HFFc6 (cell line): ENCODE measurements around the gene ETFA. TPM values are rescaled to one million over a fixed set of nuclear protein-coding genes. Genes with fewer than 3 reads are reported as not detected.
"Not testable (repeated sequence)": the region's sequence is repeated elsewhere in the genome, so short reads cannot be mapped to it uniquely, and the experiment has no call there.

Experiments
- DNase-seq: peaks from one replicate; pipeline ENCODE4 v3.0.0-alpha.2; 2018
- H3K27ac Mint-ChIP-seq: 2 replicates; pipeline ENCODE4 v1.8.0; 2020; ENCODE audit warnings: mild to moderate bottlenecking, mixed read lengths
- H3K27me3 Mint-ChIP-seq: 2 replicates; pipeline ENCODE4 v1.8.0; 2021; ENCODE audit warnings: mild to moderate bottlenecking, moderate library complexity, mixed read lengths; ENCODE audit not compliant: insufficient read depth
- H3K36me3 Mint-ChIP-seq: 2 replicates; pipeline ENCODE4 v1.8.0; 2021; ENCODE audit warnings: low read depth, mixed read lengths
- H3K4me1 Mint-ChIP-seq: 2 replicates; pipeline ENCODE4 v1.8.0; 2020; ENCODE audit warnings: low read depth, mixed read lengths
- H3K4me3 Mint-ChIP-seq: 2 replicates; pipeline ENCODE4 v1.8.0; 2020; ENCODE audit warnings: mild to moderate bottlenecking, moderate library complexity, mixed read lengths
- H3K9me3 Mint-ChIP-seq: 2 replicates; pipeline ENCODE4 v1.8.0; 2020; ENCODE audit warnings: mild to moderate bottlenecking, mixed read lengths
- CTCF ChIP-seq: fragments of 200-600 bp; sonication (generic); IDR thresholded peaks from 2 replicates; pipeline ENCODE4 v1.5.0; 2021; ENCODE audit warnings: antibody characterized with exemption, mild to moderate bottlenecking
- total RNA-seq, 6 experiments: library from RNA; stranded (reverse); fragmentation: NEBNext Ultra II Directional; extraction: Animal tissue kit (Norgen Biotek cat#: 25700); gene quantifications; 2 replicates in 1 of 6; 3 replicates in 5 of 6; pipeline ENCODE4 v1.2.3, GENCODE V29; 2021

ETFA gene
- total RNA-seq, 6 experiments from 2014 or later = 127 to 161 (median 146) TPM

GRCh38 chr15:76274226-76274625 lies 37.0 kb downstream of the ETFA start:
- Mint-ChIP-seq H3K4me1 (no peaks in the 10 kb centered on the region), H3K9me3 (no peaks in the 10 kb centered on the region), H3K4me3 (no peak overlapping the region), H3K36me3 (peaks cover 15% of the 10 kb centered on the region), H3K27ac (no peak overlapping the region), H3K27me3 (no peaks in the 10 kb centered on the region)
- no peak for DNase-seq
- no peak for TF ChIP-seq CTCF

- DNase-seq = no peak
- Mint-ChIP-seq H3K9me3 (no peaks in the 10 kb centered on the region), H3K4me1 (no peaks in the 10 kb centered on the region), H3K4me3 (no peak overlapping the region), H3K27me3 (no peaks in the 10 kb centered on the region), H3K27ac (no peak overlapping the region), H3K36me3 (peaks cover 32% of the 10 kb centered on the region)
- TF ChIP-seq CTCF = no peak
These were observed 40.4 kb downstream of the ETFA start for GRCh38 chr15:76270876-76271275.

- peaks cover 70% of the 10 kb centered on the region for H3K36me3 Mint-ChIP-seq
- H3K27ac Mint-ChIP-seq = no peak overlapping the region
- peaks cover 20% of the 10 kb centered on the region for H3K9me3 Mint-ChIP-seq
These were observed 44.2 kb downstream of the ETFA start for GRCh38 chr15:76267077-76267476.

GRCh38 chr15:76265769-76266168 lies 45.5 kb downstream of the ETFA start:
- Mint-ChIP-seq H3K36me3 (peaks cover 72% of the 10 kb centered on the region), H3K9me3 (peaks cover 24% of the 10 kb centered on the region)
- H3K4me1 Mint-ChIP-seq, H3K4me3 Mint-ChIP-seq, DNase-seq, H3K27ac Mint-ChIP-seq, H3K27me3 Mint-ChIP-seq: not testable (repeated sequence)

More at GRCh38 chr15:76267077-76267476, 44.2 kb downstream of the ETFA start:
- Mint-ChIP-seq H3K4me3 (no peak overlapping the region), H3K4me1 (no peaks in the 10 kb centered on the region), H3K27me3 (no peaks in the 10 kb centered on the region)
- no peak for TF ChIP-seq CTCF
- no peak for DNase-seq

- peaks cover 24% of the 10 kb centered on the region for H3K9me3 Mint-ChIP-seq
- H3K4me3 Mint-ChIP-seq = no peak overlapping the region
- no peaks in the 10 kb centered on the region for H3K4me1 Mint-ChIP-seq
- H3K27me3 Mint-ChIP-seq = no peaks in the 10 kb centered on the region
- H3K27ac Mint-ChIP-seq = no peak overlapping the region
- no peak for TF ChIP-seq CTCF
- no peak for DNase-seq
- peaks cover 45% of the 10 kb centered on the region for H3K36me3 Mint-ChIP-seq
These were observed 50.9 kb downstream of the ETFA start for GRCh38 chr15:76260246-76260938.

GRCh38 chr15:76259392-76259791 lies 51.9 kb downstream of the ETFA start:
- DNase-seq = no peak
- H3K4me3 Mint-ChIP-seq = no peak overlapping the region
- peaks cover 35% of the 10 kb centered on the region for H3K36me3 Mint-ChIP-seq
- TF ChIP-seq CTCF = no peak
- H3K27ac Mint-ChIP-seq = no peak overlapping the region
- peaks cover 24% of the 10 kb centered on the region for H3K9me3 Mint-ChIP-seq
- no peaks in the 10 kb centered on the region for H3K4me1 Mint-ChIP-seq
- no peaks in the 10 kb centered on the region for H3K27me3 Mint-ChIP-seq
